HL-60 (cell line): ENCODE measurements around the gene HOXA7.

Source experiments
- DNase-seq, 2 experiments: peaks; one replicate each; pipeline ENCODE4 v3.0.0-alpha.2; 2010 to 2020; ENCODE audit warnings: low read depth in 1 of 2, low spot score in 1 of 2
- H3K27ac ChIP-seq: fragments of 250-450 bp; sonication (Bioruptor Pico); replicated peaks from 2 replicates; pipeline ENCODE4 v1.5.1; 2020; ENCODE audit warnings: mild to moderate bottlenecking, moderate library complexity
- H3K27me3 ChIP-seq: fragments of 250-450 bp; sonication (Bioruptor Pico); 2 replicates; pipeline ENCODE4 v1.5.1; 2021; ENCODE audit warnings: mild to moderate bottlenecking, moderate library complexity; ENCODE audit not compliant: insufficient read depth, poor library complexity, severe bottlenecking
- H3K4me3 ChIP-seq: replicated peaks from 2 replicates; pipeline ENCODE4 v1.5.1; 2011; ENCODE audit warnings: mild to moderate bottlenecking, control low read depth, low read length; ENCODE audit not compliant: insufficient read depth
- CTCF ChIP-seq: IDR thresholded peaks from one replicate; pipeline ENCODE4 v1.5.1; 2011; ENCODE audit warnings: low read length, control low read depth, inconsistent platforms; ENCODE audit not compliant: insufficient read depth
- GABPA ChIP-seq: IDR thresholded peaks from 2 replicates; pipeline ENCODE4 v1.6.1; 2012; ENCODE audit warnings: low read depth
- POLR2AphosphoS5 ChIP-seq: IDR thresholded peaks from 2 replicates; pipeline ENCODE4 v1.6.1; 2012; ENCODE audit warnings: low read depth
- REST ChIP-seq: IDR thresholded peaks from 2 replicates; pipeline ENCODE4 v1.6.1; 2012; ENCODE audit warnings: low read depth; ENCODE audit not compliant: insufficient replicate concordance
- SPI1 ChIP-seq: IDR thresholded peaks from 2 replicates; pipeline ENCODE4 v1.6.1; 2012; ENCODE audit warnings: low read depth, mild to moderate bottlenecking, borderline replicate concordance

Gene HOXA7

GRCh38 chr7:27131390-27131819 is 25.1 kb downstream of the HOXA7 start:
- H3K27ac ChIP-seq, result peak overlapping the region; percentile 67
- DNase-seq, result no peak
- H3K27me3 ChIP-seq, result no peaks in the 10 kb centered on the region
- peak overlapping the region; percentile 50 for H3K4me3 ChIP-seq
- no peak for TF ChIP-seq REST
- TF ChIP-seq CTCF, result no peak
- TF ChIP-seq POLR2AphosphoS5, result no peak
- no peak for TF ChIP-seq GABPA
- no peak for TF ChIP-seq SPI1

DNA sequence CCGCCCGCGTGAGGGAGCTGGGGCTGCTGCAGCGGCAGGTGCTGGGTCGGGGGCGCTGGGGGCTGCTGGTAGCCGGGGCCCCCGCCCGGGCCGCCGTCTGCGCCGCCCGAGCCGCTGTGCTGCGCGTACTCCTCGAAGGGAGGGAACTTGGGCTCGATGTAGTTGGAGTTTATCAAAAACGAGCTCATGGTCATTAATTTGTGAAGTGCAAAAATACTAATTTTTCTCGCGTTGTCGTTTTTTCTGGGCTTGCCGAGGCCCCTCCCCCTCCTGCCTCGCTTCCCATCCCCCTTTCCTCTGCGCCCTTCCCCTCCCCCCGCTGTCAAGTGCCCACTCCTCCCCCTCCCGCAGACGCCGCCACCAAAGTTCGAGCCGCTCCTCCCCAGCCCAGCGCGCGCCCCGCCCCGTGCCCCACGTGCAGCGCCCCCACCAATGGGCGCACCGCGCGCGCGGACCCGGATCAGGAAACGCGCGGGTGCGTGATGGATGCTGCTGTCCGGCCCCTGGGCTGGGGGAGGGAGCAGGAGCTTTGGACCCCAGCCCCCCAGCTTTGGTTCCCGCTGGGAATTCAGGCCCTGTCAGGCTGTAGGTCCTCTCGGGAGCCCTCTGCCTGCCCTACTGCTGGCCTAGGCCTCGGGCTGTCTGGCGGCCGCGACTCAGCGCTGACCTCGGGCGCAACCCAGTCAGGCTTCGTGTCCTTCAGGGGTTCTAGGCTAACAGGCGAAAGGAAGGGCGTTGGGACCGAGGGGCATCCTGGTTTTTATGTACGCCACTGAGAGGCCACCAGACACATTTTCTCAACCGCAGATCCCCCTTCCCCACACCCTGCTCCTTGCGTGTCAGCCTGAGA is 25.7 kb downstream of the HOXA7 start, which contains the start of gene HOXA4:
Gene HOXA4, minus strand, starts transcription at position 218 of the 850 bp plus-strand sequence. Its CDS starts 24 bp downstream, at position 194.
- Histone ChIP-seq H3K4me3 (peak within 1 kb of the TSS; percentile 50), H3K27ac (peak within 1 kb of the TSS; percentile 67), H3K27me3 (peaks cover 4% of the 10 kb centered on the region)
- DNase-seq, result peak; percentile 51 to 78
- TF ChIP-seq REST (no peak), CTCF (no peak), POLR2AphosphoS5 (peak; percentile 67), GABPA (no peak)

DNA sequence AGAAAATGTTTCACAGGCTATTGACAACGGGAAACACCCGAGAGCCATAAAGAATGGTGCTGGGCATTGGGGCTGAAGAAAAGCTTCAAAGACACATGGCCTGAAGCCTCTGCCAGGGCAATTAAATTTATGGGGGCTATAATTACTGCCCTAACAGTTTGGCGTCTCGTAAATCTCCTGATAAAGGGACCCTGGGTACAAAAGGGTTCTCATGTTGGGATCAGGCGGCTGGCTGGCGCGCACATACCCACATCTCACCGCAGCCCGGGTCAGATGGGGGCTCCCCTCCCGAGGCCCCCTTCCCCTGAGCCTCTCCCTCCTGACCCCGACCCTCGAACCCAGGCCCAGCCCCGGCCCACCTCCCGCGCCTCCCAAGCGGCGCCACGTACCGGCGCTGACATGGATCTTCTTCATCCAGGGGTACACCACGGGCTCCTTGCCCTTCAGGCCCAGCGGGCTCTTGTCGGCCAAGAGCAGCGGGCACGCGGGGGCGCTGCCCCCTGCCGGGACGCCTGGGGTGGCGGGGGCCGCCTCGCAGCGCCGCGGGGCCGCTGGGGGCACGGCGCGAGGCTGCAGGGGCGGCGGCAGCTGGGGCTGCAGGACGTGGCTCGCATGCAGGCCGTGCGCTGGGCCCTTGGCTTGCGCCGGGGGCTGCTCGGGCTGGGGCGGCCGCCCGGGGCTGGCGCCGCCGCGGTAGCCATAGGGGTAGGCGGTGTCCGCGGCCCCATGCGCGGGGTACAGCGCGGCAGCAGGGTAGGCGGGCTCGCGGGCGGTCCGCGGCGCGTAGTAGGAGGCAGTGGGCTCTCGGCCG is 26.5 kb downstream of the HOXA7 start:
- TF ChIP-seq REST (no peak), CTCF (no peak), POLR2AphosphoS5 (no peak), GABPA (no peak), SPI1 (no peak)
- H3K4me3 ChIP-seq, result peak overlapping the region; percentile 50
- peaks cover 4% of the 10 kb centered on the region for H3K27me3 ChIP-seq
- no peak for DNase-seq
- no peak overlapping the region for H3K27ac ChIP-seq
